ENCODE measurements around the gene HMG20B. TPM values are rescaled to one million over a fixed set of nuclear protein-coding genes. Genes with fewer than 3 reads are reported as not detected.

The HMG20B gene
- total RNA-seq, 1 donor from 2014 or later, result 37.4 TPM

GRCh38 chr19:3538258-3538929 is 34.4 kb upstream of the HMG20B start:
- H3K27me3 ChIP-seq (ENCODE audit: control insufficient read depth, insufficient read depth, low read length), result no peaks in the 10 kb centered on the region
- FAIRE-seq, result no peak
- H3K36me3 ChIP-seq (ENCODE audit: control insufficient read depth, insufficient read depth, low read length), result peaks cover 16% of the 10 kb centered on the region
- no peak for DNase-seq (ENCODE audit: low read depth)
- H3K4me3 ChIP-seq (ENCODE audit: low read depth, low read length), result no peak overlapping the region
- TF ChIP-seq CTCF (IDR thresholded peaks at IDR 0.05; ENCODE audit: insufficient read depth, low read length, severe bottlenecking), result no peak

DNA sequence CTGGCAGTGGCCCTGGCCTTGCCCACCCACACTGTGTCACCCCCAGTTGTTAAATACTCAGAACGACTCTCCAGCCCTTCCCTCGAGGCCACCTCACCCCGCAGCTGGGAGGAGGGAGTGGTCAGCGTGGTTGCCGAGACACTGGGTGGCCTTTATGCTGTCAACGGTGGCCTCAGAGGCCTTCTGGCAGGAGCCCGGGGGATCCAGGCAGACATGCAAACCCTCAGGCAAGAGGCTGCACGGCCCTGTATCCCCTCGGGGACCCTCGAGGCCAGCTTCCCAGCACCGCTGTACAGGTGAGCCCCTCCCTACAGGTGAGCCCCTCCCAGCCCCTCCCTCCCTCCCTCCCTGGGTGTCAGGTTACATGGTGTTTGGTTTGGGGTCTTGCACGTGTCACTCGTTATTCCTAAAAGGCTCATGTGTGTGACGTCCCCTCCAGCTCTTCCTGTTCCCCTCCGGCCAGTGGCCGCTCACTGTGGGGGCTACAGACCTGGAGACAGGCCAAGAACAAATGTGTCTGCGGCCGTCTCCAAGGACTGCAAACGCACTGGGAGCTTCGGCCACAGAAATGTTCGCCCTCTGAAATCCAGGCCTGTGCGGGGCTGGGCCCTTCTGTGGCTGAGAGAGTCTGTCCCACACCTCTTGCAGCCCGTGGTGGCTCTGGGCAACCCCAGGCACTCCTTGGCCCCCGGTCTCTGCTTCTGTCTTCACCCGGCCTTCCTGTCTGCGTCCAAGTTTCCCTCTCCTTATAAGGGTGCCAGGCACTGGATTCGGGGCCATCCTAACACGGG is 33.6 kb upstream of the HMG20B start, which contains the start of gene TEKTIP1:
TEKTIP1 (plus strand) TSS at position 210 of the 791 bp plus-strand sequence; CDS start at position 214, 4 bp downstream.
- Histone ChIP-seq H3K36me3 (ENCODE audit: control insufficient read depth, insufficient read depth, low read length) (peaks cover 14% of the 10 kb centered on the region), H3K4me3 (ENCODE audit: low read depth, low read length) (no peak within 1 kb of the TSS), H3K27me3 (ENCODE audit: control insufficient read depth, insufficient read depth, low read length) (no peaks in the 10 kb centered on the region)
- TF ChIP-seq CTCF (IDR thresholded peaks at IDR 0.05; ENCODE audit: insufficient read depth, low read length, severe bottlenecking), result no peak
- FAIRE-seq (no peak), DNase-seq (ENCODE audit: low read depth) (no peak)

- Histone ChIP-seq H3K27me3 (ENCODE audit: control insufficient read depth, insufficient read depth, low read length) (no peaks in the 10 kb centered on the region), H3K36me3 (ENCODE audit: control insufficient read depth, insufficient read depth, low read length) (peaks cover 11% of the 10 kb centered on the region), H3K4me3 (ENCODE audit: low read depth, low read length) (no peak overlapping the region)
- DNase-seq (ENCODE audit: low read depth) (no peak), FAIRE-seq (no peak)
- TF ChIP-seq CTCF (IDR thresholded peaks at IDR 0.05; ENCODE audit: insufficient read depth, low read length, severe bottlenecking), result no peak
These were observed 33.0 kb upstream of the HMG20B start for GRCh38 chr19:3539756-3540118.

DNA sequence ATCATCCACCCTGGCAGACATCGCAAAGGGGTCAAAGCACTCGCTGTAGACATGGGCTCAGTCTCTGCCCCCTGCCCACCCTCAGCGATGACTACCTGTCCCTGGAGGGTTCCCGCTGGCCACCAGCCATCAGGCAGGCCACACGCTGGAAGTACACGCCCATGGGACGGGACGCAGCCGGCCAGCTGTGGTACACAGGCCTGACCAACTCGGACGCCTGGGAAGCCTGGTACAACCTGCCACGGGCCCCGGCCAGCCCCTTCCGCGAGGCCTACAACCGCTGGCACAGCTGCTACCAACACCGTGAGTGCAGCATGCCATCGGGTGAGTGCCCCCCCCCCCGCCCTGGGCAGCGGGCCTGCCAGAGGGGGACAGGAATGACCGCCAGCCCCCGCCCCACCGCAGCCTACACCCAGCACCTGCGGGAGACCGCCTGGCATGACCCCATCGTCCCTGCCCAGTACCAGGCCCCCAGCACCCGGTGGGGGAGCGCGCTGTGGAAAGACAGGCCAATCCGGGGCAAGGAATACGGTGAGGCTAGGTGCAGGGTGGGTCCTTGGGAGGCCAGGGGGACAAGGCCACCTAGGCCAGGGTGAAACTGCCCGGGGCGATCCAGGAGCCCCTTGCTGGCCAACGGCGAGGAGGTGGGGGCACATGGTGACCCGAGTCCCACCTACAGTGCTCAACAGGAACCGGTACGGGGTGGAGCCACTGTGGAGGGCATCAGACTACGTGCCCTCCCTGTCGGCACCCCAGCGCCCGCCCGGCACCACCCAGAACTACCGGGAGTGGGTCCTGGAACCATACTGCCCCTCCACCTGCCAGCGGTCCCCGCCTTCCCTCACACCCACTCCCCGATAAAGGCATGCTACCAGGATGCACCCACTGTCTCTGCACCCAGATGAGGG is 29.3 kb upstream of the HMG20B start:
- DNase-seq (ENCODE audit: low read depth) (no peak), FAIRE-seq (no peak)
- Histone ChIP-seq H3K36me3 (ENCODE audit: control insufficient read depth, insufficient read depth, low read length) (peaks cover 15% of the 10 kb centered on the region), H3K27me3 (ENCODE audit: control insufficient read depth, insufficient read depth, low read length) (no peaks in the 10 kb centered on the region), H3K4me3 (ENCODE audit: low read depth, low read length) (no peak overlapping the region)
- no peak for TF ChIP-seq CTCF (IDR thresholded peaks at IDR 0.05; ENCODE audit: insufficient read depth, low read length, severe bottlenecking)

GRCh38 chr19:3544058-3544376 is 28.7 kb upstream of the HMG20B start:
- no peak for DNase-seq (ENCODE audit: low read depth)
- peaks cover 17% of the 10 kb centered on the region for H3K36me3 ChIP-seq (ENCODE audit: control insufficient read depth, insufficient read depth, low read length)
- H3K27me3 ChIP-seq (ENCODE audit: control insufficient read depth, insufficient read depth, low read length), result no peaks in the 10 kb centered on the region
- FAIRE-seq, result no peak
- no peak overlapping the region for H3K4me3 ChIP-seq (ENCODE audit: low read depth, low read length)
- TF ChIP-seq CTCF (IDR thresholded peaks at IDR 0.05; ENCODE audit: insufficient read depth, low read length, severe bottlenecking), result no peak
